HEK293T (cell line): ENCODE results near the gene GPR158.

Experiments
- CTCF ChIA-PET: fragments of 350-600 bp; formaldehyde crosslinking; extraction: SDS; loops from one replicate; lab custom pipeline; 2021; ENCODE audit warnings: antibody characterized with exemption, inconsistent platforms; lab: Yijun Ruan, JAX
- POLR2A ChIA-PET: fragments of 350-600 bp; formaldehyde crosslinking; extraction: SDS; loops from one replicate; lab custom pipeline; 2020; ENCODE audit warnings: antibody characterized with exemption, inconsistent platforms; lab: Yijun Ruan, JAX
- DNase-seq: peaks from one replicate; pipeline ENCODE4 v3.0.0; 2012; ENCODE audit warnings: mixed read lengths; ENCODE audit errors: extremely low spot score
- ARNT ChIP-seq: fragments of 450-650 bp; IDR thresholded peaks from 2 replicates; pipeline ENCODE4 v1.6.1; 2017; ENCODE audit warnings: mild to moderate bottlenecking
- BHLHE40 ChIP-seq: fragments of 450-650 bp; IDR thresholded peaks from 2 replicates; pipeline ENCODE4 v1.6.1; 2016; ENCODE audit warnings: mild to moderate bottlenecking, moderate library complexity, borderline replicate concordance
- CTBP1 ChIP-seq: fragments of 450-650 bp; IDR thresholded peaks from 2 replicates; pipeline ENCODE4 v1.6.1; 2016; ENCODE audit warnings: borderline replicate concordance
- ELF4 ChIP-seq: fragments of 450-650 bp; IDR thresholded peaks from 2 replicates; pipeline ENCODE4 v1.6.1; 2017; ENCODE audit warnings: antibody characterized with exemption
- FOXA1 ChIP-seq: fragments of 450-650 bp; IDR thresholded peaks from 2 replicates; pipeline ENCODE4 v1.6.1; 2016; ENCODE audit warnings: mild to moderate bottlenecking
- FOXK2 ChIP-seq: fragments of 450-650 bp; IDR thresholded peaks from 2 replicates; pipeline ENCODE4 v1.6.1; 2016; ENCODE audit warnings: mild to moderate bottlenecking
- FOXM1 ChIP-seq: fragments of 450-650 bp; IDR thresholded peaks from 2 replicates; pipeline ENCODE4 v1.6.1; 2017; ENCODE audit warnings: mild to moderate bottlenecking, borderline replicate concordance
- HDGF ChIP-seq: fragments of 450-650 bp; IDR thresholded peaks from 2 replicates; pipeline ENCODE4 v1.6.1; 2017; ENCODE audit warnings: antibody characterized with exemption, borderline replicate concordance
- L3MBTL2 ChIP-seq: fragments of 450-650 bp; conservative IDR thresholded peaks from 2 replicates; pipeline ENCODE4 v1.6.1; 2016; ENCODE audit warnings: mild to moderate bottlenecking
- LEF1 ChIP-seq: fragments of 450-650 bp; IDR thresholded peaks from 2 replicates; pipeline ENCODE4 v1.6.1; 2017; ENCODE audit warnings: mild to moderate bottlenecking, borderline replicate concordance
- NFRKB ChIP-seq: fragments of 450-650 bp; IDR thresholded peaks from 2 replicates; pipeline ENCODE4 v1.6.1; 2016; ENCODE audit warnings: mild to moderate bottlenecking, moderate library complexity
- SP1 ChIP-seq: fragments of 450-650 bp; IDR thresholded peaks from 2 replicates; pipeline ENCODE4 v1.6.1; 2017
- SUZ12 ChIP-seq: fragments of 450-650 bp; IDR thresholded peaks from 2 replicates; pipeline ENCODE4 v1.6.1; 2016; ENCODE audit warnings: mild to moderate bottlenecking
- TARDBP ChIP-seq: fragments of 450-650 bp; IDR thresholded peaks from 2 replicates; pipeline ENCODE4 v1.6.1; 2016
- ZNF384 ChIP-seq: fragments of 450-650 bp; IDR thresholded peaks from 2 replicates; pipeline ENCODE4 v1.6.1; 2016
- TF ChIP-seq, protein P1 (sequence below): fragments of 450-650 bp; IDR thresholded peaks from 2 replicates; pipeline ENCODE4 v1.6.1; 2016

GPR158 gene

DNA sequence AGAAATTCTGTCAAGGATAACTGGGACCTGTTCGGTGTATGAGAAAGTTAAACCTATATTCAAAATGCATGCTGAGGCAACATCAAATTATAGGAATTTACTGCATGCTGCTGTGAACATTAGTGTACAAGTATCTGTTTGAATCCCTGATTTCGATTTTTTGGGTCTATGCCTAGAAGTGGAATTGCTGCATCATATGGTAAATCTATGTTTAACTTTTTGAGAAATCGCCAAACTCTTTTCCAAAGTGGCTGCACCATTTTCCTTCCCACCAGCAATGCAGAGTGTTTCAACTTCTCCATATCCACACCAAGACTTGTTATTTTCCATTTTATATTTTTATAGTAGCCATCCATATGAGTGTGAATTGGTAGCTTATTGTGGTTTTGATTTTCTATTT, 306.7 kb downstream of the GPR158 start:
- DNase-seq, result no peak
- CTCF ChIA-PET, result no interaction called here
- TF ChIP-seq ZNF384 (no peak), HDGF (no peak), L3MBTL2 (no peak), FOXK2 (no peak), TARDBP (no peak), FOXM1 (no peak), SUZ12 (no peak), BHLHE40 (no peak), LEF1 (no peak), ARNT (no peak), NFRKB (no peak), SP1 (no peak), ELF4 (no peak), FOXA1 (no peak), CTBP1 (no peak)
- TF ChIP-seq, protein P1, sequence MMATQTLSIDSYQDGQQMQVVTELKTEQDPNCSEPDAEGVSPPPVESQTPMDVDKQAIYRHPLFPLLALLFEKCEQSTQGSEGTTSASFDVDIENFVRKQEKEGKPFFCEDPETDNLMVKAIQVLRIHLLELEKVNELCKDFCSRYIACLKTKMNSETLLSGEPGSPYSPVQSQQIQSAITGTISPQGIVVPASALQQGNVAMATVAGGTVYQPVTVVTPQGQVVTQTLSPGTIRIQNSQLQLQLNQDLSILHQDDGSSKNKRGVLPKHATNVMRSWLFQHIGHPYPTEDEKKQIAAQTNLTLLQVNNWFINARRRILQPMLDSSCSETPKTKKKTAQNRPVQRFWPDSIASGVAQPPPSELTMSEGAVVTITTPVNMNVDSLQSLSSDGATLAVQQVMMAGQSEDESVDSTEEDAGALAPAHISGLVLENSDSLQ, result no peak
- POLR2A ChIA-PET, result no interaction called here

DNA sequence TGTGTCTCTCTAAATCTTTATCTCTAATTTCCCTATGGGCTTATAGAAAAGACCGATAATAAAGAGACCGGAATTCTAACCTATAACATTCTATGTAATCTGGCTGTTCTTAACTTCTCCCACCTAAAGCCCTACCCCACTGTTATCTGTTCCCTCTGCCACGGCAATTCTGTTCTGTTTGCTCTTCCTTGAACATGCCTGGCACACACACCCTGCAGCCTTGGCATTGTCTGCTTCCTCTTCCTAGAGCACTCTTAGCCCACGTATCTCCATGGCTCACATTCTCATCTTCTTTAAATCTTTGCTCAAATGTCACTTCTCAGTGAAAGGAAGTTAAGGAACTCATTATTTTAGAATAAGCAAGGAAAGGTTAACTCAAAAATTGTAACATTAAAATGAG, 309.2 kb downstream of the GPR158 start:
- no peak for DNase-seq

DNA sequence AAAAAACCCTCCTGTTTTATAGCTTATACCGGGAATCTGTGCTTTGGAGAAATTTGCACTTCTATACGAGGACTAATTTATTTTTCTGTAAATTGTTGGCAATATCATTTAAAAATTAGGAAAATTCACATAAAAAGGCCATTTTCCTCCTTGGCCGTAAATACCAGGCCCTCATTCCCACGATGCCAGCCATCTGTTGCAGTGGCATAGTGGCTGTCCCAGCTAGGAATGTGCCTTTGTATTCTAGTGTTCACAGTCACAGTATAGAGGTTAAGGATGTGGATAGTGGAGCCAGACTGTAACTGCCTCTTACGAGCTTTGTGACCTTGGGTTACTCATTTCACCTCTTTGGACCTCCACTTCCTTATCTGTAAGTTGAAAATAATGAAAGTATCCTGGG, 312.5 kb downstream of the GPR158 start:
- ChIA-PET POLR2A (no interaction called here), CTCF (no interaction called here)
- DNase-seq, result no peak
- TF ChIP-seq L3MBTL2 (no peak), ELF4 (no peak), SUZ12 (no peak), ARNT (no peak), BHLHE40 (no peak), ZNF384 (no peak), FOXM1 (no peak)

More for the DNA sequence above, 309.2 kb downstream of the GPR158 start:
- CTCF ChIA-PET, result no interaction called here
- TF ChIP-seq, protein P1, result no peak
- TF ChIP-seq TARDBP (no peak), FOXM1 (no peak), LEF1 (no peak), HDGF (no peak), ARNT (no peak)
- POLR2A ChIA-PET, result no interaction called here

DNA sequence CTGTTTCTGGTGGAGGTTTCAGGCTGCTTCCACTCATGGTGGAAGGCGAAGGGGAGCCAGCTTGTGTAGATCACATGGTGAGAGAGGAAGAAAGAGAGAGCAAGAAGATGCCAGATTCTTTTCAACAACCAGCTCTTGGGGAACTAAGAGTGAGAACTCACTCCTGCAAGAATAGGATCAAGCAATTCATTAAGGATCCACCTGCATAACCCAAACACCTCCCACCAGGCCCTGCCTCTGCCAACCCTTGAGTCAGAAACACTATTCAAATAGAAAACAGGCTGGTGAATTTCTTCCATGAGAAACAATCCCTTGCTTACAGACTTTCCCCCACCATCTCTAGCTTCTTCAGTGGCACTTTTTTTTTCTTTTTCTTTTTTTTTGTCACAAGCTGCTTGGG, 317.2 kb downstream of the GPR158 start:
- ChIA-PET POLR2A (no interaction called here), CTCF (no interaction called here)
- no peak for TF ChIP-seq ARNT
- no peak for TF ChIP-seq HDGF
- no peak for TF ChIP-seq BHLHE40
- no peak for TF ChIP-seq CTBP1
- no peak for TF ChIP-seq ZNF384
- TF ChIP-seq FOXM1, result no peak
- TF ChIP-seq SUZ12, result no peak
- TF ChIP-seq SP1, result no peak
- TF ChIP-seq FOXK2, result no peak
- no peak for TF ChIP-seq TARDBP
- no peak for TF ChIP-seq L3MBTL2
- TF ChIP-seq, protein P1, result no peak
- TF ChIP-seq LEF1, result no peak
- no peak for TF ChIP-seq FOXA1
- no peak for TF ChIP-seq NFRKB
- no peak for TF ChIP-seq ELF4
- no peak for DNase-seq

DNA sequence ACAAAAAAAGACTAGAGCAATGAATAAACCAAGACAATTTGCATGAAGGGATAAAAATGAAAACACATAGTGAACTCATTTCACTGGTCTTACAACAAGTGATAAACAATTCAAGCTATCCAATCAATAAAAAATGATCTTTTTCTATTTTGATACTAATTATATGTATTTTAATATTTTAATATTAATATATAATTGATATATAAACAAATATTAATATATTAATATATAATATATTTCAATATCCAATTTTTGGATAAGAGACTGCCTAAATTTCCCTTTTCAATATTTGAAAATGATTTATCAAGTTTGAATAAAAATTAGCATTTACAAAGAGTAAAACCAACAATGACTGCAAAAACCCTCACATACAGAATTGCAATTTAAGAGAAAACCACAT, 317.9 kb downstream of the GPR158 start:
- POLR2A ChIA-PET, result no interaction called here
- TF ChIP-seq ARNT (no peak), SP1 (no peak), LEF1 (no peak), FOXA1 (no peak), ELF4 (no peak), SUZ12 (no peak), NFRKB (no peak), FOXK2 (no peak), FOXM1 (no peak), BHLHE40 (no peak), TARDBP (no peak), ZNF384 (no peak), CTBP1 (no peak), HDGF (no peak), L3MBTL2 (no peak)
- TF ChIP-seq, protein P1, result no peak
- CTCF ChIA-PET, result no interaction called here
- no peak for DNase-seq
